Effector CD4-positive, alpha-beta T cell (primary cell): ENCODE data around the gene MPL.
A peak's percentile ranks its signal among the peaks of the same experiment; 100 is the strongest.
"Not testable (repeated sequence)": the region's sequence is repeated elsewhere in the genome, so short reads cannot be mapped to it uniquely, and the experiment has no call there.

Experiments used
- DNase-seq: peaks from one replicate; pipeline ENCODE4 v3.0.0-alpha.2; 2020

MPL gene

GRCh38 chr1:43382027-43382779, 44.6 kb downstream of the MPL start:
- no peak for DNase-seq

GRCh38 chr1:43383449-43383848, 45.8 kb downstream of the MPL start:
- DNase-seq = no peak

- no peak for DNase-seq
These were observed 49.1 kb downstream of the MPL start for GRCh38 chr1:43386676-43387075.

- DNase-seq = no peak
These were observed 50.5 kb downstream of the MPL start for GRCh38 chr1:43387976-43388599.

- no peak for DNase-seq
These were observed 51.0 kb downstream of the MPL start for GRCh38 chr1:43388613-43389012.

- peak; percentile 90 for DNase-seq
These were observed 52.0 kb downstream of the MPL start, which contains the start of the genes MED8 and SZT2 for GRCh38 chr1:43389326-43390313. Gene MED8, minus strand, starts transcription at chr1:43389800. Its CDS starts 36 bp downstream, at chr1:43389764. Gene SZT2, plus strand, starts transcription at chr1:43389899. Its CDS starts 70 bp downstream, at chr1:43389969.

GRCh38 chr1:43392702-43393101, 55.1 kb downstream of the MPL start:
- DNase-seq = no peak

GRCh38 chr1:43395523-43395922, 57.9 kb downstream of the MPL start:
- DNase-seq = no peak

GRCh38 chr1:43396059-43396458, 58.4 kb downstream of the MPL start:
- DNase-seq = no peak

- DNase-seq = no peak
These were observed 60.6 kb downstream of the MPL start for GRCh38 chr1:43398227-43398626.

- DNase-seq = not testable (repeated sequence)
These were observed 62.8 kb downstream of the MPL start for GRCh38 chr1:43400441-43400840.

GRCh38 chr1:43402089-43402865, 64.7 kb downstream of the MPL start:
- DNase-seq = no peak
